PC-3 (cell line): ENCODE measurements around the gene CEBPB. TPM values are rescaled to one million over a fixed set of nuclear protein-coding genes. Genes with fewer than 3 reads are reported as not detected.

Experiments used
- ATAC-seq: fragments of 200-7000 bp; cut with Tn5 transposase; 2 replicates; pipeline ENCODE4 v1.9.1; 2020; ENCODE audit warnings: mild to moderate bottlenecking, moderate library complexity
- BruUV-seq: library from RNA; stranded (reverse); fragments of 400-500 nt; replicated peaks from 2 replicates; lab custom pipeline; 2021; lab: Mats Ljungman, UMichigan
- CTCF ChIA-PET: fragments of 300-600 bp; sonication (Branson Sonifier 250); formaldehyde crosslinking; loops from one replicate; lab custom pipeline; 2022; ENCODE audit warnings: antibody characterized with exemption; lab: Charles Lee
- POLR2A ChIA-PET: fragments of 300-600 bp; sonication (Branson Sonifier 250); formaldehyde crosslinking; loops from one replicate; lab custom pipeline; 2022; ENCODE audit warnings: antibody characterized with exemption; ENCODE audit not compliant: unreplicated experiment; lab: Charles Lee
- DNase-seq: peaks from one replicate; pipeline ENCODE4 v3.0.0-alpha.2; 2015
- H2AFZ ChIP-seq: fragments of 300-600 bp; sonication (generic); 2 replicates; pipeline ENCODE4 v1.6.0; 2016; ENCODE audit warnings: antibody characterized with exemption, low read length
- H3F3A ChIP-seq: fragments of 300-600 bp; sonication (generic); one replicate; pipeline ENCODE4 v1.6.0; 2017; ENCODE audit warnings: antibody characterized with exemption, low read length, control low read depth, mild to moderate bottlenecking; ENCODE audit not compliant: unreplicated experiment
- H3K27ac ChIP-seq: fragments of 300-600 bp; sonication (generic); 2 replicates; pipeline ENCODE4 v1.5.1; 2016; ENCODE audit warnings: mild to moderate bottlenecking, low read length
- H3K27me3 ChIP-seq: fragments of 300-600 bp; sonication (generic); 2 replicates; pipeline ENCODE4 v1.6.1; 2016; ENCODE audit warnings: low read length, mixed read lengths
- H3K36me3 ChIP-seq: fragments of 300-600 bp; sonication (generic); 2 replicates; pipeline ENCODE4 v1.6.1; 2016; ENCODE audit warnings: low read depth, mixed run types, low read length, mixed read lengths
- H3K4me1 ChIP-seq: fragments of 300-600 bp; sonication (generic); 2 replicates; pipeline ENCODE4 v1.5.1; 2016; ENCODE audit warnings: low read length; ENCODE audit not compliant: insufficient read depth
- H3K4me2 ChIP-seq: fragments of 300-600 bp; sonication (generic); 2 replicates; pipeline ENCODE4 v1.6.0; 2016; ENCODE audit warnings: low read length
- H3K4me3 ChIP-seq: fragments of 300-600 bp; sonication (generic); 2 replicates; pipeline ENCODE4 v1.5.1; 2016; ENCODE audit warnings: mild to moderate bottlenecking, low read length, mixed read lengths
- H3K79me2 ChIP-seq: fragments of 300-600 bp; sonication (generic); 2 replicates; pipeline ENCODE4 v1.6.1; 2017; ENCODE audit warnings: low read length, mixed read lengths
- H3K9ac ChIP-seq: fragments of 300-600 bp; sonication (generic); 2 replicates; pipeline ENCODE4 v1.6.0; 2016; ENCODE audit warnings: mild to moderate bottlenecking, low read length
- H3K9me2 ChIP-seq: fragments of 300-600 bp; sonication (generic); replicated peaks from 2 replicates; pipeline ENCODE4 v1.6.1; 2016; ENCODE audit warnings: mixed run types, low read length, mixed read lengths
- H3K9me3 ChIP-seq: fragments of 300-600 bp; sonication (generic); 2 replicates; pipeline ENCODE4 v1.6.1; 2016; ENCODE audit warnings: low read length, mixed read lengths
- H4K20me1 ChIP-seq: fragments of 300-600 bp; sonication (generic); 2 replicates; pipeline ENCODE4 v1.6.1; 2016; ENCODE audit warnings: low read length, mixed read lengths
- CTCF ChIP-seq: fragments of 300-600 bp; sonication (generic); conservative IDR thresholded peaks from 2 replicates; pipeline ENCODE4 v1.5.1; 2017; ENCODE audit warnings: antibody characterized with exemption, low read depth, mild to moderate bottlenecking, low read length
- EZH2 ChIP-seq: fragments of 300-600 bp; sonication (generic); IDR thresholded peaks from one replicate; pipeline ENCODE4 v1.6.1; 2017; ENCODE audit warnings: antibody characterized with exemption, mild to moderate bottlenecking, low read length; ENCODE audit not compliant: unreplicated experiment
- EZH2phosphoT487 ChIP-seq: fragments of 300-600 bp; sonication (generic); IDR thresholded peaks from 2 replicates; pipeline ENCODE4 v1.6.1; 2018; ENCODE audit warnings: mild to moderate bottlenecking, antibody characterized with exemption, low read length, borderline replicate concordance
- intact Hi-C: fragments of 100-400 bp; cut with micrococcal nuclease; formaldehyde crosslinking; loops from 2 replicates; pipeline ENCODE4 v1.9.0; 2023
- total RNA-seq: library from RNA; depleted of rRNA; stranded (reverse); fragments of >200 nt; gene quantifications from 2 replicates; pipeline ENCODE4 v1.2.3, GENCODE V29; 2014

The CEBPB gene
- total RNA-seq, 1 experiment from 2014 or later, result 103 TPM

- ATAC-seq (no peak), DNase-seq (no peak)
- ChIA-PET CTCF (no interaction called here), POLR2A (no interaction called here)
- Histone ChIP-seq H3K79me2 (no peaks in the 10 kb centered on the region), H3K4me2 (no peak overlapping the region), H3K9me2 (no peaks in the 10 kb centered on the region), H3K27ac (no peak overlapping the region), H3K4me3 (no peak overlapping the region), H3K36me3 (no peaks in the 10 kb centered on the region), H3K4me1 (no peaks in the 10 kb centered on the region), H4K20me1 (no peaks in the 10 kb centered on the region), H3K9me3 (no peaks in the 10 kb centered on the region), H2AFZ (no peak overlapping the region), H3F3A (no peaks in the 10 kb centered on the region), H3K9ac (no peak overlapping the region), H3K27me3 (no peaks in the 10 kb centered on the region)
- intact Hi-C loops, result no loop called here
- TF ChIP-seq CTCF (no peak), EZH2 (no peak), EZH2phosphoT487 (no peak)
- no TSS peak for BruUV-seq
Observed at GRCh38 chr20:50202677-50203076, 12.0 kb downstream of the CEBPB start.

- H3K27ac ChIP-seq, result no peak overlapping the region
- no peaks in the 10 kb centered on the region for H3K9me2 ChIP-seq
- DNase-seq, result no peak
- no peaks in the 10 kb centered on the region for H4K20me1 ChIP-seq
- H3K79me2 ChIP-seq, result no peaks in the 10 kb centered on the region
- H3K36me3 ChIP-seq, result no peaks in the 10 kb centered on the region
- ChIA-PET POLR2A (no interaction called here), CTCF (no interaction called here)
- H3F3A ChIP-seq, result no peaks in the 10 kb centered on the region
- no peak for ATAC-seq
- H3K9me3 ChIP-seq, result no peaks in the 10 kb centered on the region
- intact Hi-C loops, result no loop called here
- H3K27me3 ChIP-seq, result no peaks in the 10 kb centered on the region
- no peak for TF ChIP-seq EZH2
- no peak for TF ChIP-seq EZH2phosphoT487
- no peak for TF ChIP-seq CTCF
- no peak overlapping the region for H3K4me2 ChIP-seq
- BruUV-seq, result no TSS peak
- H3K9ac ChIP-seq, result no peak overlapping the region
- H3K4me1 ChIP-seq, result no peaks in the 10 kb centered on the region
- no peak overlapping the region for H3K4me3 ChIP-seq
- H2AFZ ChIP-seq, result no peak overlapping the region
Observed at GRCh38 chr20:50203951-50204937, 13.6 kb downstream of the CEBPB start.

- Histone ChIP-seq H3K4me2 (no peak overlapping the region), H3K9ac (no peak overlapping the region), H4K20me1 (no peaks in the 10 kb centered on the region), H3K79me2 (no peaks in the 10 kb centered on the region), H3K4me3 (no peak overlapping the region), H2AFZ (no peak overlapping the region), H3K9me3 (no peaks in the 10 kb centered on the region), H3K27me3 (no peaks in the 10 kb centered on the region), H3K4me1 (no peaks in the 10 kb centered on the region), H3K27ac (no peak overlapping the region), H3K9me2 (no peaks in the 10 kb centered on the region), H3F3A (no peaks in the 10 kb centered on the region), H3K36me3 (no peaks in the 10 kb centered on the region)
- DNase-seq, result no peak
- ChIA-PET POLR2A (no interaction called here), CTCF (no interaction called here)
- ATAC-seq, result no peak
- TF ChIP-seq CTCF (no peak), EZH2 (no peak), EZH2phosphoT487 (no peak)
- no TSS peak for BruUV-seq
- intact Hi-C loops, result no loop called here
Observed at GRCh38 chr20:50207026-50207425, 16.4 kb downstream of the CEBPB start.
